NCI-H1092 (cell line): ENCODE data around the gene OMP.

ENCODE experiments used
- DNase-seq: peaks from one replicate; lab custom pipeline; 2025; lab: John Stamatoyannopoulos, UW

The OMP gene

DNA sequence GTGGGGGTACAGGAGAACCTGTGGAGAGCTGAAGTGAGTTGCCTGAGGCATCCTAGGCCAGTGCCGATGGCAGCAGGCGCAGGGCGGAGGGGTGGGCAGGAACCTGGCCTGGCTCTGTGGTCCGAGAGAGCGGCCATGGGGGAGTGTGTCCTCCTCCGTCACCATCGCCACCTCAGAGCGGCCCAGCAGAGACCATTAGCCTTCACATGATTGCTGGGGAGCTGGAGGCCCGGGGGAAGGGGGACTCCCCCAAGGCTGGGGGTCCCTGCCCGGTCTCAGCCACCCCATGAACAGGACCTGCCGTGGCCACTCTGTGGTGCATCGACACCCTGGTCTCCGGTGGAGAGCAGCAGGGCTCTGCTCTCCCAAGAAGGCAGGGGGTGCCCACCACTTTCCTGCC lies 4.1 kb downstream of the OMP start:
- no peak for DNase-seq

GRCh38 chr11:77107950-77108349 lies 5.3 kb downstream of the OMP start:
- no peak for DNase-seq

DNA sequence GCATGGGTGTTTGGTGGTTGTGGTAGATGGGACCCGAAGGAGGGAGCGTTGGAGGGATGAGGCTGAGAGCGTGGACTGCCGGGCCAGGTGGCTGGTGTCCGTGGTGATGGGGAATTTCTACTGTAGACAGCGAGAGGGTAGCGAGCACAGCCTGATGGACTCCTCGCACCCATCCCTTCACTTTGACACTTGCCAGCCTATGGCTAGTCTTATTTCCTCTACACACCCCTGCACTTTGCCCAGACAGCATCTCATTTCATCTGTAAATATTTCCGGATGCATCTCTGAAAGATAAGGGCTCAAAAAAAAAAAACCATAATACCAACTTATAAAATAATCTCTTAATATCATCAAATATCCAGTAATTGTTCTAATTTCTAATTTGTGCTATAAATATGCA lies 5.8 kb downstream of the OMP start:
- no peak for DNase-seq

- DNase-seq, result peak; percentile 96
Measured at GRCh38 chr11:77109236-77110019, 6.8 kb downstream of the OMP start.

- DNase-seq, result peak; percentile 91
Measured at GRCh38 chr11:77110836-77111235, 8.2 kb downstream of the OMP start.

DNA sequence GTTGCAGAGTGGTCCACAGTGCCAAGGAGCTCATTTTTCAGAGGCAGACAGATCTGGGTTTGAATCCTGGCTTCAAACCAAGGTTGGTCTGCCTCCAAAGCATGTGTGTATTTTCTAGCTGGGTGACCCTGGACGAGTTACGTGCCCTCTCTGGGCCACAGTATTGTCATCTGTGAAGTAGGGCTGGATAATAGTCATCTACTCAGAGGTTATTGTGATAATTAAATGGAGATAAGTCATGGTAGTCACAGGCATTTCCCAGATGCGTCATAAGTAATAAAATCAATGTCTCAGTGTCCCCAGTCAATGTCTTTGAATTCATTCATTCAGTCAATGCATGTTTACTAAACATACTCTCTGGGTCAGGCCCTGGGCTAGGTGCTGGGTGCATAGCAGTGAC lies 8.6 kb downstream of the OMP start:
- no peak for DNase-seq

DNA sequence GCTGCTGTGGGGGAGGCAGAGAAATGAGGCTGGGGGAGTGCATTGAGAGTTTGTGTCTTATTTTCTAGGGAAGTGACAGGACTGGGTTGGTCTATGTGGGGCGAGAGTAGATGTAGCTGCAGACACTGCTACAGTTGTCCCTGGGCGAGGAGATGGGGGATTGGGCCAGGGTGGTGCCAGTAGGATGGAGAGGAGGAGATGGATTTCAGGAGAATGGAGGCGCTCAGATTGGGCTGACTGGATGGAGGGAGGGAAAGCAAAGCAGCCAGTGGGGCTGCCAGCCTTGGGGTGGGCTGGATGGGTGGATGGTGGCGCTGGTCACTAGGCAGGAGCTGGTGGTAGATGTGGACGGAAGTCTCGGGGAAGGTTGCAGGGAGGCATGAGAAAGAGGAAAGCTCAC lies 9.3 kb downstream of the OMP start:
- no peak for DNase-seq

DNA sequence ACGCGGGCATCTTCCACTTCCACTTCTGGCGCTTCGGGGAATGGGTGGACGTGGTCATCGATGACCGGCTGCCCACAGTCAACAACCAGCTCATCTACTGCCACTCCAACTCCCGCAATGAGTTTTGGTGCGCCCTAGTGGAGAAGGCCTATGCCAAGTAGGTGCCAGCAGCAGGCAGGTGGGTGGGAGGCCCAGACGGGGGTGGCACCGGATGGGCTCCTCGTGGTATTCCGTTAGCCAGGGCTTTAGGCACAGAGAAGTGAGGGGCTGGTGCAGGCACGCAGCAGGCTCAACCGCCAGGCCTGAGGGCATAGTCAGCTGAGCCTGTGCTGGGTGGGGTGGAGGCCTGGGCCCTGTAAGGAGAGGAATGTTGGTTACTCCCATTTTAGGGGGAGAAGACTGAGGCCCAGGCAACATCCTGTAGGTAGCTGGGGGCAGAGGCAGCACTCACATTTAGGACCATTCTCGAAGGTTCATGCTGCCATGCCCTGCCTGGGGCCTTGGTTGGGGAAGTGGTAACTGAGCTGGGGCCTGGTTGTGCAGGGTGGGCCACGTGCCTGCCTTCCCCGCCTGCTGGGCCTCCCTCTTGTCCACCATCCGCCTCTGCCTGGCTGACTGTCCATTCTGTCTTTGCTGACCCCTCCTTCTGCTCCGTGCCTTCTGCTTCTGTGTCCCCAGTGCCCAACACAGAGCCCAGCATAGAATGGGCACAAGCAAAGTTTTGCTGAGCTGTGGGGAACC lies 10.2 kb downstream of the OMP start:
- DNase-seq, result no peak

DNA sequence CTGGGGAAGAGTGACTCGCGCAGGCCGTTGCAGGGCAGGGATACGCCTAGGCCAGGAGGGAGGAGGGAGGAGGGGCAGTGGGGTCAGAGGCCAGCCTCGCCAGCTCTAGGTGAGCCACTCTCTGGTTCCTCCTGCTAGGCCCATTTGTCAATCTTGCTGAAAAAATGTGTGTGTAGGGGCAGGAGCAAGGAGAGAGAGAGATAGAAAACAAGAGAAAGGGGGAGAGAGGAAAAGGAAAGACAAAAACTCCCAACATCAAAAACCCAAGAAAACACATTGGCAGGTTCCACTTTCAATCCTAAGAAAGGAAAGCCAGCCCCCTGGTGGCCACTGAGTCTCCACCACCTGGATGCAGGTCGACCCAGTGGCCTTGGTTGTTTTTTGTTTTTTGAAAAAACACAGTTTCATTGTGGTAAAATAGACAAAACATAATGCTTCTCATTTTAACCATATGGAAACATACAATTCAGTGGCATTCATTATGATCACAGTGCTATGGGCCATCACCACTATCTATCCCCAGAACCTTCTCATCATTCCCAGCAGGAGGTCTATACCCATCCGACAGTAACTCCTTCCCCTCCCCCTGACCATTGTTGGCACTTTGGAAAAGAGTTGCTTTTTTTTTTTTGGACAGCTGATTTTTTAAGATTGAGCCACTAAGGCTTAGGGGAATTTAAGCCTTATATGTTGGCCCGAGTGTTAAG lies 10.9 kb downstream of the OMP start:
- DNase-seq, result peak; percentile 61

- DNase-seq, result no peak
Measured at GRCh38 chr11:77114089-77114463, 11.4 kb downstream of the OMP start.

- no peak for DNase-seq
Measured at GRCh38 chr11:77115181-77115611, 12.6 kb downstream of the OMP start.

GRCh38 chr11:77115956-77116355 lies 13.3 kb downstream of the OMP start:
- DNase-seq, result no peak

DNA sequence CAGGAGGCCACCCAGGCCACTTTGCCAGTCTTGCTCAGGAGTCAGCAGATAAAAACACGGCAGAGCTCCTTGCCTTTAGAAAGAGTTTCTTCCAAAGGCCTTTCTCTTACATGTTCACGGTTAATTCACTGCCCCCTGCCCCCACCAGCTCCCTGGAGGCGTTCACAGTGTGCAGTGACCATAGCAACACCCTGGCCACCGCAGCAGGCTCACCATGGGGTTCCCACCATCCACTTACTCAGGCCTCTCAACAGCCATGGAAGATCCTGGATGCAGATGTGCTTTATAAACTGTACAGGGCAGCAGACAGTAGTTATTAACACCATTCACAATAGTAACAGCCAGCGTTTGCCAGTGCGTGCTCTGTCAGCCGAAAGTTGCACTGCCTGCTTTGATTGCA lies 14.9 kb downstream of the OMP start:
- no peak for DNase-seq

GRCh38 chr11:77118086-77118485 lies 15.4 kb downstream of the OMP start:
- DNase-seq, result no peak

DNA sequence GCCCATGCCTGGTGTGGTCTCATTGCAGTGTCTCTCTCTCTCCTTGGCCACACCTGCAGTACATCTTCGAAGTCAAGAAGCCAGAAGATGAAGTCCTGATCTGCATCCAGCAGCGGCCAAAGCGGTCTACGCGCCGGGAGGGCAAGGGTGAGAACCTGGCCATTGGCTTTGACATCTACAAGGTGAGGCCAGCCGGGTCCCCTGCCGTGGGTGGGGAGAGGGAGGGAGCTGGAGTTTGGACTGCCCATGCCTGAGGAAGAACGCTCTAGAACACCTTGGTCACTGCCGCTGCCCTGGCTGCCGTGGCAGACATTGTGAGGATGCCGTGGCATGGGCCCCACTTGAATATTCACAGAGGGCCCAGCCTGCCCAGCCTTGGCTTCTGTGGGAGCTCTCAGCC lies 16.3 kb downstream of the OMP start:
- no peak for DNase-seq

GRCh38 chr11:77119531-77119936 lies 16.9 kb downstream of the OMP start:
- DNase-seq, result no peak

DNA sequence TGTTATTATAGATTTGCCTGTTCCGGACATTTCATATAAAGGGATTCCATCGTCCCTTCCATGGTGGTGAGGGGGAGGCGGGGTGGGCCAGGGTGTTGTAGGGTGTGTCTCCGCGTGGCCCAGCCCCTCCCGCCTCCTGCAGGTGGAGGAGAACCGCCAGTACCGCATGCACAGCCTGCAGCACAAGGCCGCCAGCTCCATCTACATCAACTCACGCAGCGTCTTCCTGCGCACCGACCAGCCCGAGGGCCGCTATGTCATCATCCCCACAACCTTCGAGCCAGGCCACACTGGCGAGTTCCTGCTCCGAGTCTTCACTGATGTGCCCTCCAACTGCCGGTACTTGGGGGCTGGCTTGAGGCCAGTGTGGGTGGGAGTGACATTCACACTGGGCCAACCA lies 17.9 kb downstream of the OMP start:
- DNase-seq, result no peak

DNA sequence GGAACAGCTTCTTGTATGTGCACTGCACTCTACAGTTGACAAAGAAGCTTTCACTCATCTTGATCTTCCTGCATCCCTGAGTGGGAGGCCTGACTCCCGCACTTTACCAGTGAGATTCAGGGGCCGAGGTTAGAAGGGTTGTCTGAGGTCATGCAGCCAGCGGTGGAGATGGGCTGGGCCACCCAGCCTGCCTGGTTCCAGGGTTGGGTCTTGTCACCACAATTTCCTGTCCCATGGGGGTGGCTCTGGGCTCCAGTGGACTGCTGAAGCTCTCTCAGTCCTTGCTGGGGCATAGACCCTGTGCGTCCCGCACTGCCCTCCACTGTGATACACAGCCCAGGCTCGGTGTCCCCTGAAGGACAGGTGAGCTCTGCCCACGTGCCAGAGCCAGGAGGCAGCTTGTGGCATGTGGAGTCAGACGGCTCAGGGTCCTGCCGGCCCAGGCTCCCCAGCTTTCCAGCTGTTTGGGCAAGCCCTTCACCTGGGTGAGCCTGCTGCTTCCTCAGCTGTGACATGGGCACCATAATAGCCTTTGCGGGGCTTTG lies 18.5 kb downstream of the OMP start:
- DNase-seq, result no peak

- no peak for DNase-seq
Measured at GRCh38 chr11:77121876-77122575, 19.4 kb downstream of the OMP start.

DNA sequence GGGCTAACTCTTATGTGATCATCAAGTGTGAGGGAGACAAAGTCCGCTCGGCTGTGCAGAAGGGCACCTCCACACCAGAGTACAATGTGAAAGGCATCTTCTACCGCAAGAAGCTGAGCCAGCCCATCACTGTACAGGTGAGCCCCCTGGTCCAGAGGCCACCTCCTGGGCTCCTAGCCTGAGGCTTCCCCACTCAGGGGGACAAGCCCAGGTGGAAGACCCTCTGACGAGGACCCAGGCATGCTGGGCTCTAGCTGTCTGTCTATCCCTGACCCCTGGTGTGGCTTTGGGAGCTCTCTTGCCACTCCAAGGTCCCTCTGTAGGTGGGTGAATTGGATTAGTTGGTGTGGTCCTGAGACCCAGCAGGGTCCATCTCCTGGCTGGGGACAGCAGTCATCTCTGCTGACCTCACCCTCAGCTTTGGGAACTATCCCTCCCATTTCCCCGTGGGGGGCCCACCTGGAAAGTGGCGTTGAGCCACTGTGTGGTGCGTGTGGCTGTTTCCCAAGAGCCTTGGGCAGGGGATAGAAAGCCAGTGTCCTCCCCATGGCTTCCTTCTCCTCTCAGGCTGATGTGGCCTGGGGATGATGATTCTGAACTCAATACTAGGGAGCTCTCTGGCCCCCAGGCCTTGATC lies 20.1 kb downstream of the OMP start:
- DNase-seq, result no peak

DNA sequence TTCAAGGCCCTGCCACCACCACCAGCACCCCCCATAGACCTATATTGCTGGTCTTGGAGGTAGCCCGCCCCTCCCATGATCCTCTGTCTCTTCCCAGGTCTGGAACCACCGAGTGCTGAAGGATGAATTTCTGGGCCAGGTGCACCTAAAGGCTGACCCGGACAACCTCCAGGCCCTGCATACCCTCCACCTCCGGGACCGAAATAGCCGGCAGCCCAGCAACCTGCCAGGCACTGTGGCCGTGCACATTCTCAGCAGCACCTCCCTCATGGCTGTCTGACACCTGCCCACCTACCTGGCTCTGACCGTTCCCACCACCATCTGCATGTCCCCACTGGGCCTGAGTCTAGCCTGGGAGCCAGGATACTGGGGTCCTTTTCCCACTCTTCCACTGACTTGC lies 21.0 kb downstream of the OMP start:
- DNase-seq, result no peak

GRCh38 chr11:77124041-77124440 lies 21.4 kb downstream of the OMP start:
- no peak for DNase-seq
